NCI-H1092 treated with DMSO at 0.1 percent for 48 hours (cell line): ENCODE measurements around the gene WNT3.
"Not testable (repeated sequence)": the region's sequence is repeated elsewhere in the genome, so short reads cannot be mapped to it uniquely, and the experiment has no call there.

Experiments used
- DNase-seq: peaks from one replicate; lab custom pipeline; 2025; lab: John Stamatoyannopoulos, UW

The WNT3 gene

GRCh38 chr17:46812624-46813318 is 5.7 kb downstream of the WNT3 start:
- no peak for DNase-seq

GRCh38 chr17:46811978-46812583 is 6.4 kb downstream of the WNT3 start:
- no peak for DNase-seq

GRCh38 chr17:46810837-46811236 is 7.7 kb downstream of the WNT3 start:
- no peak for DNase-seq

GRCh38 chr17:46809110-46809571 is 9.4 kb downstream of the WNT3 start:
- DNase-seq = no peak

GRCh38 chr17:46805771-46806170 is 12.7 kb downstream of the WNT3 start:
- no peak for DNase-seq

GRCh38 chr17:46803544-46803943 is 14.9 kb downstream of the WNT3 start:
- DNase-seq = no peak

GRCh38 chr17:46802800-46803199 is 15.7 kb downstream of the WNT3 start:
- no peak for DNase-seq

GRCh38 chr17:46800573-46800972 is 17.9 kb downstream of the WNT3 start:
- no peak for DNase-seq

GRCh38 chr17:46796956-46797530 is 21.4 kb downstream of the WNT3 start:
- DNase-seq = no peak

- DNase-seq = no peak
Measured at GRCh38 chr17:46796524-46796923, 22.0 kb downstream of the WNT3 start.

GRCh38 chr17:46796084-46796483 is 22.4 kb downstream of the WNT3 start:
- DNase-seq = no peak

GRCh38 chr17:46795379-46795952 is 23.0 kb downstream of the WNT3 start:
- DNase-seq = no peak

- no peak for DNase-seq
Measured at GRCh38 chr17:46794318-46794717, 24.2 kb downstream of the WNT3 start.

- no peak for DNase-seq
Measured at GRCh38 chr17:46793541-46793940, 25.0 kb downstream of the WNT3 start.

GRCh38 chr17:46793023-46793422 is 25.5 kb downstream of the WNT3 start:
- not testable (repeated sequence) for DNase-seq

GRCh38 chr17:46792071-46792470 is 26.4 kb downstream of the WNT3 start:
- no peak for DNase-seq

- DNase-seq = no peak
Measured at GRCh38 chr17:46791531-46791930, 27.0 kb downstream of the WNT3 start.

GRCh38 chr17:46790216-46790615 is 28.3 kb downstream of the WNT3 start:
- DNase-seq = no peak

GRCh38 chr17:46789610-46790009 is 28.9 kb downstream of the WNT3 start:
- no peak for DNase-seq

GRCh38 chr17:46788796-46789195 is 29.7 kb downstream of the WNT3 start:
- DNase-seq = no peak

- no peak for DNase-seq
Measured at GRCh38 chr17:46788300-46788699, 30.2 kb downstream of the WNT3 start.

GRCh38 chr17:46787478-46787877 is 31.0 kb downstream of the WNT3 start:
- no peak for DNase-seq

- DNase-seq = no peak
Measured at GRCh38 chr17:46785696-46786095, 32.8 kb downstream of the WNT3 start.
